DOHH2 (cell line): ENCODE results near the gene TRMT2B.

ENCODE experiments used
- H3F3A ChIP-seq: fragments of 200-600 bp; sonication (generic), shearing (Covaris generic); 2 replicates; pipeline ENCODE4 v1.6.0; 2016; ENCODE audit warnings: antibody characterized with exemption, mild to moderate bottlenecking; ENCODE audit not compliant: control insufficient read depth, insufficient read depth
- H3K27ac ChIP-seq: fragments of 200-600 bp; sonication (generic); 2 replicates; pipeline ENCODE4 v1.5.1; 2014; ENCODE audit warnings: low read depth, mild to moderate bottlenecking, low read length, moderate library complexity
- H3K27me3 ChIP-seq: fragments of 200-600 bp; sonication (generic); 2 replicates; pipeline ENCODE4 v1.6.1; 2014; ENCODE audit warnings: mild to moderate bottlenecking, low read length, mixed read lengths; ENCODE audit not compliant: control insufficient read depth
- H3K36me3 ChIP-seq: fragments of 200-600 bp; sonication (generic); 2 replicates; pipeline ENCODE4 v1.6.1; 2014; ENCODE audit warnings: mild to moderate bottlenecking, low read length, moderate library complexity, mixed read lengths; ENCODE audit not compliant: control insufficient read depth
- H3K4me1 ChIP-seq: fragments of 200-600 bp; sonication (generic); 2 replicates; pipeline ENCODE4 v1.6.1; 2014; ENCODE audit warnings: mild to moderate bottlenecking, low read length, mixed read lengths; ENCODE audit not compliant: control insufficient read depth
- H3K4me2 ChIP-seq: fragments of 200-600 bp; sonication (generic); 2 replicates; pipeline ENCODE4 v1.6.0; 2014; ENCODE audit warnings: mild to moderate bottlenecking, low read length, moderate library complexity
- H3K4me3 ChIP-seq: fragments of 200-600 bp; sonication (generic); 2 replicates; pipeline ENCODE4 v1.5.1; 2014; ENCODE audit warnings: mild to moderate bottlenecking, low read length, mixed read lengths
- H3K79me2 ChIP-seq: fragments of 200-600 bp; sonication (generic); 2 replicates; pipeline ENCODE4 v1.6.1; 2014; ENCODE audit warnings: mild to moderate bottlenecking, low read length, mixed read lengths; ENCODE audit not compliant: control insufficient read depth
- H3K9me2 ChIP-seq: fragments of 200-600 bp; sonication (generic); replicated peaks from 2 replicates; pipeline ENCODE4 v1.6.1; 2014; ENCODE audit warnings: mild to moderate bottlenecking, low read length, mixed read lengths; ENCODE audit not compliant: control insufficient read depth
- H3K9me3 ChIP-seq: fragments of 200-600 bp; sonication (generic); 2 replicates; pipeline ENCODE4 v1.6.1; 2014; ENCODE audit warnings: antibody characterized with exemption, low read length, mixed read lengths; ENCODE audit not compliant: control insufficient read depth, insufficient read depth
- H4K20me1 ChIP-seq: fragments of 200-600 bp; sonication (generic); 2 replicates; pipeline ENCODE4 v1.6.0; 2014; ENCODE audit warnings: low read depth, mild to moderate bottlenecking, antibody characterized with exemption, low read length, moderate library complexity; ENCODE audit not compliant: control insufficient read depth, insufficient read depth
- EZH2phosphoT487 ChIP-seq: fragments of 200-600 bp; sonication (generic); IDR thresholded peaks from 2 replicates; pipeline ENCODE4 v1.6.1; 2017; ENCODE audit warnings: borderline replicate concordance, mild to moderate bottlenecking, antibody characterized with exemption, low read length, moderate library complexity, mixed read lengths
- TF ChIP-seq, protein P1 (sequence below): fragments of 200-600 bp; sonication (generic); IDR thresholded peaks from one replicate; pipeline ENCODE4 v1.5.1; 2014; ENCODE audit warnings: antibody characterized with exemption, mild to moderate bottlenecking, low read depth, low read length; ENCODE audit not compliant: poor library complexity, severe bottlenecking

TRMT2B gene

GRCh38 chrX:101037231-101037630 lies 14.7 kb downstream of the TRMT2B start:
- no peaks in the 10 kb centered on the region for H4K20me1 ChIP-seq
- H3K27me3 ChIP-seq: no peaks in the 10 kb centered on the region
- H3K36me3 ChIP-seq: peaks cover 19% of the 10 kb centered on the region

DNA sequence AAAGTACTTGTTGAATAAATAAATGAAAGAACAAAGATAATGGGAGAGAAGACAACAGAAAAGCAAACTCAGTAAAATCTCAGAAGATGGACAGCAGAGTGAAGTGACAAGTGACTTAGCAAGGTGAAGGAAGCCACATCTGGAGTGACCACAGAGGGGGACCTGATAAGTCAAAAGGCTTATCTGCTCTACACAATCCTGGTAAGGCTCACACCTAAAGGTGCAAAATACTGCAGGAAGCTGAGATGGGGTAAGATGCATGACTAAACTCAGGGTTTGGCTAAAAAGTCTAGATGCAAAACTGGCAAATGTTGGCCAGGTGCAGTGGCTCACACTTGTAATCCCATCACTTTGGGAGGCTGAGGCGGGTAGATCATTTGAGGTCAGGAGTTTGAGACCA lies 22.2 kb downstream of the TRMT2B start:
- Histone ChIP-seq H3K27ac (no peak overlapping the region), H3K4me3 (no peak overlapping the region), H4K20me1 (no peaks in the 10 kb centered on the region), H3K9me3 (no peaks in the 10 kb centered on the region), H3K36me3 (no peaks in the 10 kb centered on the region), H3K9me2 (no peaks in the 10 kb centered on the region), H3K4me1 (no peaks in the 10 kb centered on the region), H3K4me2 (no peak overlapping the region), H3K27me3 (no peaks in the 10 kb centered on the region), H3K79me2 (no peaks in the 10 kb centered on the region), H3F3A (no peaks in the 10 kb centered on the region)
- TF ChIP-seq EZH2phosphoT487: no peak
- TF ChIP-seq, protein P1, sequence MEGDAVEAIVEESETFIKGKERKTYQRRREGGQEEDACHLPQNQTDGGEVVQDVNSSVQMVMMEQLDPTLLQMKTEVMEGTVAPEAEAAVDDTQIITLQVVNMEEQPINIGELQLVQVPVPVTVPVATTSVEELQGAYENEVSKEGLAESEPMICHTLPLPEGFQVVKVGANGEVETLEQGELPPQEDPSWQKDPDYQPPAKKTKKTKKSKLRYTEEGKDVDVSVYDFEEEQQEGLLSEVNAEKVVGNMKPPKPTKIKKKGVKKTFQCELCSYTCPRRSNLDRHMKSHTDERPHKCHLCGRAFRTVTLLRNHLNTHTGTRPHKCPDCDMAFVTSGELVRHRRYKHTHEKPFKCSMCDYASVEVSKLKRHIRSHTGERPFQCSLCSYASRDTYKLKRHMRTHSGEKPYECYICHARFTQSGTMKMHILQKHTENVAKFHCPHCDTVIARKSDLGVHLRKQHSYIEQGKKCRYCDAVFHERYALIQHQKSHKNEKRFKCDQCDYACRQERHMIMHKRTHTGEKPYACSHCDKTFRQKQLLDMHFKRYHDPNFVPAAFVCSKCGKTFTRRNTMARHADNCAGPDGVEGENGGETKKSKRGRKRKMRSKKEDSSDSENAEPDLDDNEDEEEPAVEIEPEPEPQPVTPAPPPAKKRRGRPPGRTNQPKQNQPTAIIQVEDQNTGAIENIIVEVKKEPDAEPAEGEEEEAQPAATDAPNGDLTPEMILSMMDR: no peak

More at GRCh38 chrX:101037231-101037630, 14.7 kb downstream of the TRMT2B start:
- TF ChIP-seq, protein P1: no peak
- no peak for TF ChIP-seq EZH2phosphoT487
- Histone ChIP-seq H3K27ac (no peak overlapping the region), H3K4me2 (no peak overlapping the region), H3K9me2 (no peaks in the 10 kb centered on the region), H3K9me3 (no peaks in the 10 kb centered on the region), H3K4me1 (no peaks in the 10 kb centered on the region), H3K4me3 (no peak overlapping the region), H3F3A (no peaks in the 10 kb centered on the region), H3K79me2 (no peaks in the 10 kb centered on the region)

DNA sequence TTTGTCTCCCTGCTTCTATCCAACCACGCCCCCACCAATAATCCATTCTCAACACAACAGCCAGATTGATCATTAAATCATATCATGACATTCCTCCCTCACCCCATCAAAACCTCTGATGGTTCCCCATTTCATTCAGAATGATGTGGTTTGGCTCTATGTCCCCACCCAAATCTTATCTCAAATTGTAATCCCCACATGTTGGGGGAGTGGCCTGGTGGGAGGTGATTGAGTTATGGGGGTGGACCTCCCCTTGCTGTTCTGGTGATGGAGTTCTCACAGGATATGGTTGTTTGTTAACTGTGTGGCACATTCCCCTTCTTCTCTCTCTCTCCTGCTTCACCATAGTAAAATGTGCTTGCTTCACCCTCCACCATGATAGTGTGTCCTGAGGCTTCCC lies 23.3 kb downstream of the TRMT2B start:
- no peak overlapping the region for H3K27ac ChIP-seq
- no peak overlapping the region for H3K4me2 ChIP-seq
- no peaks in the 10 kb centered on the region for H4K20me1 ChIP-seq
- no peaks in the 10 kb centered on the region for H3K9me2 ChIP-seq
- H3K36me3 ChIP-seq: no peaks in the 10 kb centered on the region
- H3K9me3 ChIP-seq: no peaks in the 10 kb centered on the region
- no peaks in the 10 kb centered on the region for H3K4me1 ChIP-seq
- H3K27me3 ChIP-seq: no peaks in the 10 kb centered on the region
- no peak overlapping the region for H3K4me3 ChIP-seq
- H3K79me2 ChIP-seq: no peaks in the 10 kb centered on the region
- TF ChIP-seq, protein P1: no peak
- TF ChIP-seq EZH2phosphoT487: no peak
- no peaks in the 10 kb centered on the region for H3F3A ChIP-seq

DNA sequence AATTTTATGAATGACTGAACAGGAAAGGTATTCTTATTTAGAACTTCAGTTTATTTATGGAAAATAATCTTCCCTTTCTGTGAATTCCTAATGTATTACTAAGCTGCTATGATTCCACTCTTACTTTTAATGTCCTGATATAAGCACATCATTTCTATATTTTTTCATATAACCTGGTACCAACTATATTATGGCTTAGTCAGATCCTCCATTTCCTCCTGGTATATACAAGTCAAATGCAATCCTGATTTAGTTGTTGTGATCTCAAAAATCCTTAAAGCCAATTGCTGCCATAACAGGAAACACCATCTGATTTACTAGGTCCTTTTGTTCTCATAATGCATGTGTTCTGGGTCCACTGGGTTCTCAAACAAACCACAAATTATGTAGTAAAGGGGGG lies 26.8 kb downstream of the TRMT2B start:
- Histone ChIP-seq H3K36me3 (peaks cover 4% of the 10 kb centered on the region; the same call in 1 of the 2 replicates), H3K4me1 (no peaks in the 10 kb centered on the region), H3F3A (no peaks in the 10 kb centered on the region), H3K79me2 (no peaks in the 10 kb centered on the region), H3K4me3 (no peak overlapping the region), H3K27me3 (no peaks in the 10 kb centered on the region), H3K9me3 (no peaks in the 10 kb centered on the region), H3K27ac (no peak overlapping the region), H3K9me2 (no peaks in the 10 kb centered on the region), H4K20me1 (no peaks in the 10 kb centered on the region), H3K4me2 (no peak overlapping the region)
- TF ChIP-seq, protein P1: no peak
